Fibroblast of mammary gland (primary cell): ENCODE results near the gene TFF2.

ENCODE experiments used
- DNase-seq: peaks from one replicate; pipeline ENCODE4 v3.0.0-alpha.2; 2010; ENCODE audit warnings: low read depth
- H3K4me3 ChIP-seq: 2 replicates; pipeline ENCODE4 v1.5.1; 2011; ENCODE audit warnings: low read depth, mild to moderate bottlenecking, low read length, moderate library complexity; ENCODE audit not compliant: control insufficient read depth
- CTCF ChIP-seq: conservative IDR thresholded peaks from 2 replicates; pipeline ENCODE4 v1.5.1; 2011; ENCODE audit warnings: low read depth, low read length, inconsistent platforms; ENCODE audit not compliant: control insufficient read depth, insufficient read depth

Gene TFF2

GRCh38 chr21:42312626-42313104 is 38.1 kb downstream of the TFF2 start:
- no peak overlapping the region for H3K4me3 ChIP-seq
- DNase-seq, result no peak
- no peak for TF ChIP-seq CTCF

- DNase-seq, result no peak
- no peak for TF ChIP-seq CTCF
Measured at GRCh38 chr21:42311816-42312625, 38.8 kb downstream of the TFF2 start.

GRCh38 chr21:42311160-42311559 is 39.6 kb downstream of the TFF2 start:
- no peak for TF ChIP-seq CTCF
- no peak overlapping the region for H3K4me3 ChIP-seq

More at GRCh38 chr21:42311816-42312625, 38.8 kb downstream of the TFF2 start:
- H3K4me3 ChIP-seq, result no peak overlapping the region

GRCh38 chr21:42310411-42311001 is 40.3 kb downstream of the TFF2 start:
- TF ChIP-seq CTCF, result no peak
- DNase-seq, result no peak
- no peak overlapping the region for H3K4me3 ChIP-seq

More at GRCh38 chr21:42311160-42311559, 39.6 kb downstream of the TFF2 start:
- no peak for DNase-seq

- H3K4me3 ChIP-seq, result no peak overlapping the region
- DNase-seq, result peak; percentile 12
- peak; percentile 61 for TF ChIP-seq CTCF
Measured at GRCh38 chr21:42309753-42310213, 41.0 kb downstream of the TFF2 start.

GRCh38 chr21:42308914-42309752 is 41.7 kb downstream of the TFF2 start:
- no peak overlapping the region for H3K4me3 ChIP-seq
- TF ChIP-seq CTCF, result no peak
- DNase-seq, result no peak
